Head of caudate nucleus (tissue), 42 donors: ENCODE results near the gene CAMKMT.
"Not testable (repeated sequence)": the region's sequence is repeated elsewhere in the genome, so short reads cannot be mapped to it uniquely, and the experiment has no call there.

Source experiments
- DNase-seq, 42 donors: peaks; one replicate each; pipeline versions ENCODE4 v3.0.0 to v3.0.0-alpha.2; 2020 to 2021; ENCODE audit warnings: mixed read lengths in 7 of 42
- intact Hi-C: fragments of 100-400 bp; cut with DNase I; formaldehyde crosslinking; loops from one replicate; pipeline ENCODE4 v1.15.0; 2022

The CAMKMT gene

GRCh38 chr2:44480068-44480467 is 118.3 kb downstream of the CAMKMT start:
- DNase-seq = no peak
- intact Hi-C loops = loop anchor here (10.0 kb wide), 1 partner anchor 475 kb away; no protein-coding TSS in a partner anchor

GRCh38 chr2:44487052-44487451 is 125.3 kb downstream of the CAMKMT start:
- no peak for DNase-seq
- intact Hi-C loops = loop anchor here (10.0 kb wide), 1 partner anchor 468 kb away; no protein-coding TSS in a partner anchor

GRCh38 chr2:44490726-44491125 is 129.0 kb downstream of the CAMKMT start:
- intact Hi-C loops = no loop called here
- DNase-seq = no peak

- no peak for DNase-seq
- intact Hi-C loops = no loop called here
Measured at GRCh38 chr2:44494006-44494405, 132.3 kb downstream of the CAMKMT start.

GRCh38 chr2:44495035-44495434 is 133.3 kb downstream of the CAMKMT start:
- DNase-seq = no peak
- intact Hi-C loops = no loop called here

GRCh38 chr2:44495544-44495943 is 133.8 kb downstream of the CAMKMT start:
- DNase-seq = no peak
- intact Hi-C loops = no loop called here

- no peak for DNase-seq
- intact Hi-C loops = no loop called here
Measured at GRCh38 chr2:44496130-44496529, 134.4 kb downstream of the CAMKMT start.

GRCh38 chr2:44498551-44498950 is 136.8 kb downstream of the CAMKMT start:
- intact Hi-C loops = no loop called here
- DNase-seq = no peak

GRCh38 chr2:44505664-44506063 is 143.9 kb downstream of the CAMKMT start:
- not testable (repeated sequence) for DNase-seq

GRCh38 chr2:44510246-44510645 is 148.5 kb downstream of the CAMKMT start:
- DNase-seq = no peak
- intact Hi-C loops = no loop called here

More at GRCh38 chr2:44505664-44506063, 143.9 kb downstream of the CAMKMT start:
- intact Hi-C loops = not testable (repeated sequence)

GRCh38 chr2:44515416-44515815 is 153.7 kb downstream of the CAMKMT start:
- intact Hi-C loops = no loop called here
- DNase-seq = no peak

GRCh38 chr2:44519026-44519425 is 157.3 kb downstream of the CAMKMT start:
- no peak for DNase-seq
- intact Hi-C loops = no loop called here

GRCh38 chr2:44522846-44523245 is 161.1 kb downstream of the CAMKMT start:
- intact Hi-C loops = no loop called here
- DNase-seq = no peak

- no peak for DNase-seq
- intact Hi-C loops = no loop called here
Measured at GRCh38 chr2:44524347-44524926, 162.7 kb downstream of the CAMKMT start.

GRCh38 chr2:44526352-44526751 is 164.6 kb downstream of the CAMKMT start:
- DNase-seq = no peak
- intact Hi-C loops = no loop called here

- no peak for DNase-seq
- intact Hi-C loops = no loop called here
Measured at GRCh38 chr2:44528595-44528994, 166.8 kb downstream of the CAMKMT start.

GRCh38 chr2:44529448-44529847 is 167.7 kb downstream of the CAMKMT start:
- intact Hi-C loops = no loop called here
- DNase-seq = no peak

- no peak for DNase-seq
- intact Hi-C loops = no loop called here
Measured at GRCh38 chr2:44531289-44531688, 169.5 kb downstream of the CAMKMT start.

GRCh38 chr2:44532031-44532430 is 170.3 kb downstream of the CAMKMT start:
- no peak for DNase-seq
- intact Hi-C loops = no loop called here

GRCh38 chr2:44533508-44533907 is 171.8 kb downstream of the CAMKMT start:
- DNase-seq = no peak
- intact Hi-C loops = no loop called here

GRCh38 chr2:44535376-44535775 is 173.6 kb downstream of the CAMKMT start:
- intact Hi-C loops = no loop called here

GRCh38 chr2:44537264-44537663 is 175.5 kb downstream of the CAMKMT start:
- DNase-seq = no peak
- intact Hi-C loops = no loop called here

More at GRCh38 chr2:44535376-44535775, 173.6 kb downstream of the CAMKMT start:
- DNase-seq = no peak
